Osteocyte (in vitro differentiated cells): Measurements from ENCODE around the gene GOLGA6L26. TPM values are rescaled to one million over a fixed set of nuclear protein-coding genes. Genes with fewer than 3 reads are reported as not detected.
"Not testable (repeated sequence)": the region's sequence is repeated elsewhere in the genome, so short reads cannot be mapped to it uniquely, and the experiment has no call there.

Experiments
- DNase-seq: peaks from one replicate; pipeline ENCODE4 v3.0.0; 2021; ENCODE audit warnings: mixed read lengths; ENCODE audit not compliant: unreplicated experiment; ENCODE audit errors: extremely low spot score
- H3K27ac Mint-ChIP-seq: one replicate; pipeline ENCODE4 v1.8.0; 2021; ENCODE audit warnings: mild to moderate bottlenecking, mixed read lengths; ENCODE audit not compliant: unreplicated experiment
- H3K27me3 Mint-ChIP-seq: one replicate; pipeline ENCODE4 v1.8.0; 2021; ENCODE audit warnings: mixed read lengths; ENCODE audit not compliant: unreplicated experiment
- H3K36me3 Mint-ChIP-seq: one replicate; pipeline ENCODE4 v1.8.0; 2021; ENCODE audit warnings: mixed read lengths; ENCODE audit not compliant: unreplicated experiment
- H3K4me1 Mint-ChIP-seq: one replicate; pipeline ENCODE4 v1.8.0; 2021; ENCODE audit warnings: mixed read lengths; ENCODE audit not compliant: unreplicated experiment
- H3K4me3 Mint-ChIP-seq: one replicate; pipeline ENCODE4 v1.8.0; 2021; ENCODE audit warnings: mild to moderate bottlenecking, moderate library complexity, mixed read lengths; ENCODE audit not compliant: unreplicated experiment
- H3K9me3 Mint-ChIP-seq: one replicate; pipeline ENCODE4 v1.8.0; 2021; ENCODE audit warnings: mixed read lengths; ENCODE audit not compliant: unreplicated experiment
- CTCF ChIP-seq: fragments of 200-600 bp; sonication (generic); IDR thresholded peaks from 2 replicates; pipeline ENCODE4 v1.5.0; 2021; ENCODE audit warnings: antibody characterized with exemption, mild to moderate bottlenecking, moderate library complexity
- total RNA-seq: library from RNA; stranded (reverse); gene quantifications from 2 replicates; pipeline ENCODE4 v1.2.1, GENCODE V29; 2021

Gene GOLGA6L26
- total RNA-seq, 1 donor from 2014 or later, result not detected

GRCh38 chr15:23370578-23370977, 36.6 kb upstream of the GOLGA6L26 start:
- Mint-ChIP-seq H3K9me3 (peaks cover 8% of the 10 kb centered on the region), H3K27me3 (no peaks in the 10 kb centered on the region), H3K4me3 (no peak overlapping the region), H3K36me3 (no peaks in the 10 kb centered on the region), H3K4me1 (peaks cover 3% of the 10 kb centered on the region), H3K27ac (no peak overlapping the region)
- no peak for TF ChIP-seq CTCF
- DNase-seq, result no peak

GRCh38 chr15:23364261-23364660, 30.3 kb upstream of the GOLGA6L26 start:
- not testable (repeated sequence) for DNase-seq, H3K4me1 Mint-ChIP-seq, H3K27me3 Mint-ChIP-seq, H3K27ac Mint-ChIP-seq, H3K9me3 Mint-ChIP-seq, H3K36me3 Mint-ChIP-seq, H3K4me3 Mint-ChIP-seq

GRCh38 chr15:23362622-23363021, 28.6 kb upstream of the GOLGA6L26 start:
- not testable (repeated sequence) for H3K36me3 Mint-ChIP-seq, H3K27ac Mint-ChIP-seq, H3K27me3 Mint-ChIP-seq, H3K4me3 Mint-ChIP-seq, H3K4me1 Mint-ChIP-seq, DNase-seq, H3K9me3 Mint-ChIP-seq

GRCh38 chr15:23354448-23354847, 20.5 kb upstream of the GOLGA6L26 start, which contains the start of gene GOLGA8S:
TSS of gene GOLGA8S (plus strand) at chr15:23354748. CDS start at chr15:23354810, 62 bp downstream.
- DNase-seq, H3K36me3 Mint-ChIP-seq, H3K9me3 Mint-ChIP-seq, H3K4me3 Mint-ChIP-seq, H3K27ac Mint-ChIP-seq, H3K27me3 Mint-ChIP-seq, H3K4me1 Mint-ChIP-seq: not testable (repeated sequence)

- not testable (repeated sequence) for H3K4me3 Mint-ChIP-seq, H3K27me3 Mint-ChIP-seq, H3K4me1 Mint-ChIP-seq, H3K9me3 Mint-ChIP-seq, DNase-seq, H3K27ac Mint-ChIP-seq
- peaks cover 11% of the 10 kb centered on the region for H3K36me3 Mint-ChIP-seq
Measured at GRCh38 chr15:23311233-23311632, 22.8 kb downstream of the GOLGA6L26 start.

- H3K27ac Mint-ChIP-seq, H3K4me3 Mint-ChIP-seq, H3K9me3 Mint-ChIP-seq, DNase-seq, H3K27me3 Mint-ChIP-seq: not testable (repeated sequence)
- Mint-ChIP-seq H3K36me3 (peaks cover 13% of the 10 kb centered on the region), H3K4me1 (peaks cover 18% of the 10 kb centered on the region)
Measured at GRCh38 chr15:23305921-23306320, 28.1 kb downstream of the GOLGA6L26 start.

- H3K9me3 Mint-ChIP-seq, H3K27me3 Mint-ChIP-seq, H3K36me3 Mint-ChIP-seq, DNase-seq, H3K27ac Mint-ChIP-seq: not testable (repeated sequence)
- Mint-ChIP-seq H3K4me3 (peak overlapping the region; percentile 84), H3K4me1 (peaks cover 18% of the 10 kb centered on the region)
Measured at GRCh38 chr15:23304805-23305204, 29.2 kb downstream of the GOLGA6L26 start.

- peak overlapping the region; percentile 48 for H3K27ac Mint-ChIP-seq
- DNase-seq, H3K36me3 Mint-ChIP-seq, H3K9me3 Mint-ChIP-seq, H3K27me3 Mint-ChIP-seq: not testable (repeated sequence)
- peaks cover 18% of the 10 kb centered on the region for H3K4me1 Mint-ChIP-seq
- H3K4me3 Mint-ChIP-seq, result peak overlapping the region; percentile 84
Measured at GRCh38 chr15:23304267-23304666, 29.7 kb downstream of the GOLGA6L26 start.

- H3K9me3 Mint-ChIP-seq, H3K36me3 Mint-ChIP-seq, H3K27me3 Mint-ChIP-seq, DNase-seq: not testable (repeated sequence)
- H3K27ac Mint-ChIP-seq, result peak overlapping the region; percentile 48
- H3K4me3 Mint-ChIP-seq, result peak overlapping the region; percentile 84
- peaks cover 18% of the 10 kb centered on the region for H3K4me1 Mint-ChIP-seq
Measured at GRCh38 chr15:23303654-23304053, 30.3 kb downstream of the GOLGA6L26 start.

GRCh38 chr15:23303246-23303645, 30.8 kb downstream of the GOLGA6L26 start:
- not testable (repeated sequence) for H3K27ac Mint-ChIP-seq, DNase-seq, H3K9me3 Mint-ChIP-seq, H3K36me3 Mint-ChIP-seq, H3K27me3 Mint-ChIP-seq, H3K4me3 Mint-ChIP-seq
- H3K4me1 Mint-ChIP-seq, result peaks cover 18% of the 10 kb centered on the region
